Mesendoderm (in vitro differentiated cells): ENCODE results near the gene FGGY.

Source experiments
- DNase-seq: peaks from one replicate; pipeline ENCODE4 v3.0.0; 2013
- H2AK5ac ChIP-seq: 2 replicates; pipeline ENCODE4 v1.6.1; 2013; ENCODE audit warnings: low read length, inconsistent platforms
- H2BK120ac ChIP-seq: 2 replicates; pipeline ENCODE4 v1.6.1; 2013; ENCODE audit warnings: low read depth, mild to moderate bottlenecking, low read length, moderate library complexity, mixed read lengths
- H2BK15ac ChIP-seq: replicated peaks from 2 replicates; pipeline ENCODE4 v1.6.1; 2013; ENCODE audit warnings: low read depth, mild to moderate bottlenecking, moderate library complexity
- H2BK5ac ChIP-seq: 2 replicates; pipeline ENCODE4 v1.6.1; 2013; ENCODE audit warnings: low read length, inconsistent platforms
- H3K18ac ChIP-seq: 2 replicates; pipeline ENCODE4 v1.6.1; 2013; ENCODE audit warnings: mild to moderate bottlenecking, low read length, mixed read lengths
- H3K23ac ChIP-seq: one replicate; pipeline ENCODE4 v1.6.1; 2013; ENCODE audit warnings: low read length
- H3K27ac ChIP-seq: 2 replicates; pipeline ENCODE4 v1.5.1; 2013; ENCODE audit warnings: low read depth, mild to moderate bottlenecking, inconsistent platforms, low read length, moderate library complexity
- H3K27me3 ChIP-seq: 2 replicates; pipeline ENCODE4 v1.6.1; 2013; ENCODE audit warnings: low read length, control low read depth, mild to moderate bottlenecking, inconsistent platforms; ENCODE audit not compliant: insufficient read depth, poor library complexity
- H3K36me3 ChIP-seq: 2 replicates; pipeline ENCODE4 v1.6.1; 2013; ENCODE audit warnings: low read length, inconsistent platforms; ENCODE audit not compliant: control insufficient read depth, insufficient read depth
- H3K4ac ChIP-seq: one replicate; pipeline ENCODE4 v1.6.1; 2013; ENCODE audit warnings: low read depth, mild to moderate bottlenecking, low read length, moderate library complexity
- H3K4me1 ChIP-seq: 2 replicates; pipeline ENCODE4 v1.6.1; 2013; ENCODE audit warnings: low read depth, low read length, inconsistent platforms; ENCODE audit not compliant: control insufficient read depth
- H3K4me2 ChIP-seq: 2 replicates; pipeline ENCODE4 v1.6.1; 2013; ENCODE audit warnings: low read length
- H3K4me3 ChIP-seq: 2 replicates; pipeline ENCODE4 v1.5.1; 2013; ENCODE audit warnings: mild to moderate bottlenecking, low read length
- H3K56ac ChIP-seq: one replicate; pipeline ENCODE4 v1.6.1; 2013; ENCODE audit warnings: low read length
- H3K79me1 ChIP-seq: 2 replicates; pipeline ENCODE4 v1.6.1; 2013; ENCODE audit warnings: low read length, inconsistent platforms
- H3K79me2 ChIP-seq: 2 replicates; pipeline ENCODE4 v1.6.1; 2013; ENCODE audit warnings: mild to moderate bottlenecking, low read length; ENCODE audit not compliant: control insufficient read depth, insufficient read depth
- H3K9ac ChIP-seq: 2 replicates; pipeline ENCODE4 v1.6.1; 2013; ENCODE audit warnings: low read length, inconsistent platforms
- H4K5ac ChIP-seq: one replicate; pipeline ENCODE4 v1.6.1; 2013; ENCODE audit warnings: low read length
- H4K8ac ChIP-seq: one replicate; pipeline ENCODE4 v1.6.1; 2013; ENCODE audit warnings: low read depth, mild to moderate bottlenecking, control low read depth, low read length, moderate library complexity
- WGBS: extraction: QIAGEN DNeasy Blood & Tissue Kit; methylation state at CpG from one replicate; pipeline ENCODE4 v1.1.7; 2013; ENCODE audit warnings: low lambda C conversion rate, missing lambda C conversion rate; ENCODE audit not compliant: insufficient coverage; ENCODE audit errors: extremely low coverage; 5-methylcytosine and 5-hydroxymethylcytosine counted together

The FGGY gene

DNA sequence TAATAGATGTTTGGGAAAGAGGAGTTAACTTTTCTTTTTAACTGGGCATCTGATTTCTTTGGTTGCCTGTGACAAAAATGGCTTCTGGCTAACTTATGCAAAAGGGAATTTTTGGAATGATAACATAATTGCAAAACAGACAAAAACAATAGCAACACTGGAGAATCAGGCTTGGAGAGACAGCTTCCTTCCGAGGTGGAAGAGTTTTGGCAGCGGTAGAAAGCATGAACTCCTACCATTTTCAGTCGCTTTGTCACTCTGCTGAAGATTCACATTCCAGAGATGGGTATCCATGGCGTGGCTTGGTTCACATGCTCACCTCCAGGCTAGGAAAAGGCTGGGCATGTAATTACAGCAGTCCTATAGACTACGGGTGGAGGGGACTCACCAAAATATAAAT, 17.2 kb upstream of the FGGY start:
- Histone ChIP-seq H3K36me3 (no peaks in the 10 kb centered on the region), H3K4ac (peak overlapping the region; percentile 36), H4K8ac (no peak overlapping the region), H3K79me2 (no peaks in the 10 kb centered on the region), H3K27me3 (no peaks in the 10 kb centered on the region), H2BK15ac (no peak overlapping the region), H3K4me2 (no peak overlapping the region), H3K79me1 (no peaks in the 10 kb centered on the region), H3K4me3 (no peak overlapping the region), H3K18ac (no peak overlapping the region), H3K27ac (no peak overlapping the region), H3K56ac (no peak overlapping the region), H2BK5ac (no peak overlapping the region), H2BK120ac (no peak overlapping the region), H2AK5ac (no peak overlapping the region), H3K9ac (no peak overlapping the region), H3K23ac (no peak overlapping the region), H3K4me1 (no peaks in the 10 kb centered on the region), H4K5ac (no peak overlapping the region)
- no peak for DNase-seq
- WGBS: no CpG with 5 or more reads among the region's 5 CpGs

GRCh38 chr1:59282951-59283350, 13.9 kb upstream of the FGGY start:
- no peak overlapping the region for H4K5ac ChIP-seq
- H3K23ac ChIP-seq: no peak overlapping the region
- DNase-seq: no peak
- H3K79me1 ChIP-seq: no peaks in the 10 kb centered on the region
- no peaks in the 10 kb centered on the region for H3K36me3 ChIP-seq
- no peaks in the 10 kb centered on the region for H3K4me1 ChIP-seq
- H3K27ac ChIP-seq: no peak overlapping the region
- H3K27me3 ChIP-seq: no peaks in the 10 kb centered on the region
- H3K4me2 ChIP-seq: no peak overlapping the region
- H4K8ac ChIP-seq: no peak overlapping the region
- no peak overlapping the region for H3K56ac ChIP-seq
- H2BK120ac ChIP-seq: no peak overlapping the region
- H2AK5ac ChIP-seq: no peak overlapping the region
- no peaks in the 10 kb centered on the region for H3K79me2 ChIP-seq
- no peak overlapping the region for H2BK5ac ChIP-seq
- no peak overlapping the region for H3K18ac ChIP-seq
- H3K4ac ChIP-seq: no peak overlapping the region
- no CpG with 5 or more reads among the region's 1 CpG for WGBS
- H3K9ac ChIP-seq: no peak overlapping the region
- H3K4me3 ChIP-seq: no peak overlapping the region
- H2BK15ac ChIP-seq: no peak overlapping the region

GRCh38 chr1:59285691-59286090, 11.2 kb upstream of the FGGY start:
- Histone ChIP-seq H3K4me2 (no peak overlapping the region), H3K4me1 (no peaks in the 10 kb centered on the region), H3K79me1 (no peaks in the 10 kb centered on the region), H3K23ac (no peak overlapping the region), H3K4me3 (no peak overlapping the region), H3K27ac (no peak overlapping the region), H4K8ac (no peak overlapping the region), H3K9ac (no peak overlapping the region), H2BK5ac (no peak overlapping the region), H2BK120ac (no peak overlapping the region), H3K56ac (no peak overlapping the region), H3K27me3 (no peaks in the 10 kb centered on the region), H3K36me3 (no peaks in the 10 kb centered on the region), H3K18ac (no peak overlapping the region), H3K79me2 (no peaks in the 10 kb centered on the region), H2AK5ac (no peak overlapping the region), H4K5ac (no peak overlapping the region), H3K4ac (no peak overlapping the region), H2BK15ac (no peak overlapping the region)
- no CpG with 5 or more reads among the region's 4 CpGs for WGBS
- no peak for DNase-seq

DNA sequence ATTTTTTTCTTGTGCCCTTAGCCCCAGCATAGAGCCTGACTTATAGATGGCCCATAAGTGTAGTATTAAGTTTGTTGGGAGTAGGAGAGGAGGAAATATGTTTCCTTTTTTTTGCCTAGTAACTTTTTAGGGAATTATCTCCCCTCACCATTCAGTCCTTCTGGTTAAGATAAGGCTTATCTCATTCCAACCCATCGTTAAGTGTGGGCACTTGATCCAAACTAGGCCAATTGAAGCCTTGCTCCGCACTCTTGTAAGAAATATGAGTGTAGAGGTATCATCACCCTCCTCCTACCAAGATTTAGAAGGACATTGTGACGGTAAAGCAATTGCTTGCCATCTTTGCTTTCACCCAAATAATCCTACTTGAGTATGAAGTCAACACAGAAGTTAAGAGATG, 8.8 kb upstream of the FGGY start:
- WGBS: no CpG with 5 or more reads among the region's 3 CpGs
- H3K4me3 ChIP-seq: no peak overlapping the region
- no peak overlapping the region for H3K4me2 ChIP-seq
- H2AK5ac ChIP-seq: no peak overlapping the region
- no peaks in the 10 kb centered on the region for H3K36me3 ChIP-seq
- no peak overlapping the region for H3K18ac ChIP-seq
- H4K8ac ChIP-seq: no peak overlapping the region
- H2BK15ac ChIP-seq: no peak overlapping the region
- peak; percentile 9 for DNase-seq
- H3K27ac ChIP-seq: no peak overlapping the region
- no peak overlapping the region for H3K4ac ChIP-seq
- no peaks in the 10 kb centered on the region for H3K79me1 ChIP-seq
- H2BK5ac ChIP-seq: no peak overlapping the region
- no peaks in the 10 kb centered on the region for H3K4me1 ChIP-seq
- no peak overlapping the region for H3K23ac ChIP-seq
- no peaks in the 10 kb centered on the region for H3K79me2 ChIP-seq
- no peak overlapping the region for H3K56ac ChIP-seq
- no peak overlapping the region for H3K9ac ChIP-seq
- no peak overlapping the region for H4K5ac ChIP-seq
- H2BK120ac ChIP-seq: no peak overlapping the region
- no peaks in the 10 kb centered on the region for H3K27me3 ChIP-seq

- H4K5ac ChIP-seq: no peak overlapping the region
- H3K79me1 ChIP-seq: no peaks in the 10 kb centered on the region
- no CpG with 5 or more reads among the region's 2 CpGs for WGBS
- H3K23ac ChIP-seq: no peak overlapping the region
- H3K18ac ChIP-seq: no peak overlapping the region
- H3K27me3 ChIP-seq: no peaks in the 10 kb centered on the region
- H3K79me2 ChIP-seq: no peaks in the 10 kb centered on the region
- H3K4me3 ChIP-seq: no peak overlapping the region
- no peak overlapping the region for H2BK15ac ChIP-seq
- H3K27ac ChIP-seq: no peak overlapping the region
- no peak overlapping the region for H3K4me2 ChIP-seq
- H3K9ac ChIP-seq: no peak overlapping the region
- no peak overlapping the region for H3K56ac ChIP-seq
- no peaks in the 10 kb centered on the region for H3K4me1 ChIP-seq
- H3K36me3 ChIP-seq: no peaks in the 10 kb centered on the region
- no peak overlapping the region for H2BK120ac ChIP-seq
- no peak overlapping the region for H2BK5ac ChIP-seq
- H3K4ac ChIP-seq: no peak overlapping the region
- no peak overlapping the region for H2AK5ac ChIP-seq
- DNase-seq: no peak
- H4K8ac ChIP-seq: no peak overlapping the region
Observed at GRCh38 chr1:59289570-59289969, 7.3 kb upstream of the FGGY start.

DNA sequence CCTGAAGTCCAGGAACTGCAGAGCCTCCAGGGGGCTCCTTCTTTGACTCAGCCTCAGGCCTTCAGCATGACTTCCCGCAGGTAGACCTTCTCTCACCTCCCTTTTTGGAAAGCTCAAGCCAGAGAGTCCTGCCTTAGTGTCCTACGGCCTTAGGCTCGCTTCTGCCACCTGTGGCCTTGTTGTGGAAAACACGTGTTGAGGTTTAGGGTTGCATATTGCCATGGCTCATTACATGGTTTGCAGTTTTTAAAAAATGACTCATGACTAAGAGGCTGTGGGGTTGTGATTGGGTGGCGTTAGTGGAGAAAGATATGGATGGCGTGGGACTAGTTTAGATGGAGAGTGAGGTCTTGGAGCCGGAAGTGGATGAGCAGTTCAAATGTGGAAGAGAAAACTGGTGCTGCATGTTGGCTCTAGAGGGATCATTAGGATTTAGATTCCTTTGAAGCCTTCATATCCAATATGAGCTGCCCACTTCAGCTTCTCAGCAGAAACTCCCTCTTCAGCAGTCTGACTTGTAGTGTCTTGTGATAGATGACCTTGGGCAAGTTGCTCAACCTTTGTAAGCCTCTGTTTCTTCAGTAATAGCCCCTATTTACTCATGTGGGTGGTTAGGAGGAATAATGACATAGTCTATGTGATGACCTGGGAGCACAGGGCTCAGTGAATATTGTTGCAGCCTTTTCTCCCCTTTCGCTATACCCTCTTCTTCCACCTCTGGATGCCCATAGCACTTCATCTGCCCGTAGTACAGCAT, 6.5 kb upstream of the FGGY start:
- H3K4me2 ChIP-seq: no peak overlapping the region
- no peak overlapping the region for H3K56ac ChIP-seq
- H3K4ac ChIP-seq: no peak overlapping the region
- WGBS: no CpG with 5 or more reads among the region's 9 CpGs
- H3K23ac ChIP-seq: no peak overlapping the region
- H3K36me3 ChIP-seq: no peaks in the 10 kb centered on the region
- no peak overlapping the region for H2BK5ac ChIP-seq
- no peak overlapping the region for H2BK120ac ChIP-seq
- H3K79me1 ChIP-seq: no peaks in the 10 kb centered on the region
- no peak overlapping the region for H3K27ac ChIP-seq
- no peak overlapping the region for H4K5ac ChIP-seq
- H3K4me1 ChIP-seq: no peaks in the 10 kb centered on the region
- H3K27me3 ChIP-seq: no peaks in the 10 kb centered on the region
- no peak overlapping the region for H2AK5ac ChIP-seq
- no peak overlapping the region for H3K18ac ChIP-seq
- H3K4me3 ChIP-seq: no peak overlapping the region
- no peak overlapping the region for H4K8ac ChIP-seq
- H3K79me2 ChIP-seq: no peaks in the 10 kb centered on the region
- peak; percentile 91 for DNase-seq
- H3K9ac ChIP-seq: no peak overlapping the region
- H2BK15ac ChIP-seq: no peak overlapping the region
